HPDE6-E6E7 (cell line): ENCODE data around the gene AFAP1L1.
A peak's percentile ranks its signal among the peaks of the same experiment; 100 is the strongest.

Experiments used
- DNase-seq: peaks from one replicate; pipeline ENCODE4 v3.0.0; 2011; ENCODE audit warnings: missing footprints; ENCODE audit errors: extremely low spot score

AFAP1L1 gene

GRCh38 chr5:149284501-149284900 lies 12.8 kb downstream of the AFAP1L1 start:
- no peak for DNase-seq

GRCh38 chr5:149285153-149285552 lies 13.5 kb downstream of the AFAP1L1 start:
- DNase-seq, result peak; percentile 65

- DNase-seq, result no peak
Observed at GRCh38 chr5:149288436-149288835, 16.8 kb downstream of the AFAP1L1 start.

- no peak for DNase-seq
Observed at GRCh38 chr5:149289301-149289700, 17.6 kb downstream of the AFAP1L1 start.

GRCh38 chr5:149294872-149295829 lies 23.5 kb downstream of the AFAP1L1 start:
- DNase-seq, result no peak

GRCh38 chr5:149297340-149298025 lies 25.8 kb downstream of the AFAP1L1 start:
- no peak for DNase-seq

- DNase-seq, result no peak
Observed at GRCh38 chr5:149298163-149298562, 26.5 kb downstream of the AFAP1L1 start.

GRCh38 chr5:149298842-149299404 lies 27.3 kb downstream of the AFAP1L1 start:
- DNase-seq, result no peak

- DNase-seq, result no peak
Observed at GRCh38 chr5:149299451-149300054, 27.9 kb downstream of the AFAP1L1 start.

- no peak for DNase-seq
Observed at GRCh38 chr5:149300441-149300840, 28.8 kb downstream of the AFAP1L1 start.

- no peak for DNase-seq
Observed at GRCh38 chr5:149301049-149301743, 29.5 kb downstream of the AFAP1L1 start.

- no peak for DNase-seq
Observed at GRCh38 chr5:149301744-149302380, 30.2 kb downstream of the AFAP1L1 start.

- no peak for DNase-seq
Observed at GRCh38 chr5:149302641-149303040, 31.0 kb downstream of the AFAP1L1 start.

GRCh38 chr5:149303210-149303609 lies 31.6 kb downstream of the AFAP1L1 start:
- no peak for DNase-seq

- no peak for DNase-seq
Observed at GRCh38 chr5:149304195-149305078, 32.8 kb downstream of the AFAP1L1 start.

- no peak for DNase-seq
Observed at GRCh38 chr5:149309354-149309753, 37.7 kb downstream of the AFAP1L1 start.

GRCh38 chr5:149310488-149310887 lies 38.8 kb downstream of the AFAP1L1 start:
- DNase-seq, result no peak

GRCh38 chr5:149310947-149311658 lies 39.4 kb downstream of the AFAP1L1 start:
- no peak for DNase-seq

- no peak for DNase-seq
Observed at GRCh38 chr5:149313151-149313841, 41.6 kb downstream of the AFAP1L1 start.
